ENCODE results near the gene POLDIP2.

DNA sequence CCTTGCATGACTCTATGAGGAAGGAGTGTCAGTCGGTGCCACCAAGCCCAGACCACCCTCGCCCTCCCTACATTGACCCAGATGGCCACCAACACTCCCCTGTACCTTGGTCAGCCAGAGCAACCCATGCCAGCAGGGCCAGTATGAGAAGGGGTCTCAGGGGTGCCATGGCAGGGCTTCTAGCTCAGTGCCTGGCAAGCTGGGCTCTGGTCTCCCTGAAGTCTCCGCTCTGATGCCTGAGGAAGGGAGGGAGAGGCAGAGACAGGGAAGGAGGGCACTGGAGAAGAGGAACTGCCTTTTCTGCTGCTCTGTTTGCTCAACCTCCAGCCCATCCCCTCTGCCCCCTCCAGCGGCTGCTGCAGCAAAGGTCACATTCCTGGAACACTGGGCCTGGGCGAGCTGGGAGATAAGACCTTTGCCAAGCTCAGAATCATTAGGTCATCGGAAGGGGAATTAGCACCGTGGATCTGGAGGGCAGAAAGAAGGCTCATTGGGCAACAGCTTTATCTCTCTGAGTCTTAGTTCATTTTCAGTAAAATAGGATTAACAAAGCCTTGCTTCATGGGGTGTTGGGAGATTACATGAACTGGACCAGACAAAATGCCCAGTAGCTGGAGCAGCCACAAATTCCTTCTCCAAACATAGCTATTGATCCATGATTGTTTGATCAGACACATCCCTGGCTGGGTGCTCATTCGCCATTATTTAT lies 12.9 kb upstream of the POLDIP2 start, which contains the start of gene VTN:
- TF ChIP-seq, protein P1, sequence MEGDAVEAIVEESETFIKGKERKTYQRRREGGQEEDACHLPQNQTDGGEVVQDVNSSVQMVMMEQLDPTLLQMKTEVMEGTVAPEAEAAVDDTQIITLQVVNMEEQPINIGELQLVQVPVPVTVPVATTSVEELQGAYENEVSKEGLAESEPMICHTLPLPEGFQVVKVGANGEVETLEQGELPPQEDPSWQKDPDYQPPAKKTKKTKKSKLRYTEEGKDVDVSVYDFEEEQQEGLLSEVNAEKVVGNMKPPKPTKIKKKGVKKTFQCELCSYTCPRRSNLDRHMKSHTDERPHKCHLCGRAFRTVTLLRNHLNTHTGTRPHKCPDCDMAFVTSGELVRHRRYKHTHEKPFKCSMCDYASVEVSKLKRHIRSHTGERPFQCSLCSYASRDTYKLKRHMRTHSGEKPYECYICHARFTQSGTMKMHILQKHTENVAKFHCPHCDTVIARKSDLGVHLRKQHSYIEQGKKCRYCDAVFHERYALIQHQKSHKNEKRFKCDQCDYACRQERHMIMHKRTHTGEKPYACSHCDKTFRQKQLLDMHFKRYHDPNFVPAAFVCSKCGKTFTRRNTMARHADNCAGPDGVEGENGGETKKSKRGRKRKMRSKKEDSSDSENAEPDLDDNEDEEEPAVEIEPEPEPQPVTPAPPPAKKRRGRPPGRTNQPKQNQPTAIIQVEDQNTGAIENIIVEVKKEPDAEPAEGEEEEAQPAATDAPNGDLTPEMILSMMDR (conservative IDR thresholded peaks at IDR 0.05; ENCODE audit: low read length) = no peak
- TF ChIP-seq EZH2phosphoT487 (IDR thresholded peaks at IDR 0.05; ENCODE audit: borderline replicate concordance) = no peak
